Endothelial cell (in vitro differentiated cells): ENCODE results near the gene NPDC1. TPM values are rescaled to one million over a fixed set of nuclear protein-coding genes. Genes with fewer than 3 reads are reported as not detected.

Experiments used
- DNase-seq: peaks from one replicate; pipeline ENCODE4 v3.0.0; 2021; ENCODE audit warnings: low spot score
- H3K27ac Mint-ChIP-seq: one replicate; pipeline ENCODE4 v1.8.0; 2021; ENCODE audit warnings: mixed read lengths, inconsistent platforms; ENCODE audit not compliant: unreplicated experiment
- H3K27me3 Mint-ChIP-seq: one replicate; pipeline ENCODE4 v1.8.0; 2021; ENCODE audit warnings: mild to moderate bottlenecking, moderate library complexity, mixed read lengths, inconsistent platforms; ENCODE audit not compliant: unreplicated experiment
- H3K36me3 Mint-ChIP-seq: one replicate; pipeline ENCODE4 v1.8.0; 2021; ENCODE audit warnings: mild to moderate bottlenecking, low read depth, mixed read lengths, inconsistent platforms; ENCODE audit not compliant: unreplicated experiment
- H3K4me1 Mint-ChIP-seq: one replicate; pipeline ENCODE4 v1.8.0; 2021; ENCODE audit warnings: mild to moderate bottlenecking, mixed read lengths, inconsistent platforms; ENCODE audit not compliant: unreplicated experiment
- H3K4me3 Mint-ChIP-seq: one replicate; pipeline ENCODE4 v1.8.0; 2021; ENCODE audit warnings: mild to moderate bottlenecking, mixed read lengths, inconsistent platforms; ENCODE audit not compliant: unreplicated experiment
- H3K9me3 Mint-ChIP-seq: one replicate; pipeline ENCODE4 v1.8.0; 2021; ENCODE audit warnings: mixed read lengths, inconsistent platforms; ENCODE audit not compliant: unreplicated experiment
- total RNA-seq: library from RNA; stranded (reverse); fragmentation: NEBNext Ultra II Directional; extraction: Animal tissue kit (Norgen Biotek cat#: 25700); gene quantifications from one replicate; pipeline ENCODE4 v1.2.1, GENCODE V29; 2021; ENCODE audit not compliant: unreplicated experiment
- TF ChIP-seq, protein P1 (sequence below): fragments of 200-600 bp; sonication (generic); IDR thresholded peaks from one replicate; pipeline ENCODE4 v1.5.0; 2021; ENCODE audit warnings: antibody characterized with exemption; ENCODE audit not compliant: unreplicated experiment

The NPDC1 gene
- total RNA-seq, 1 donor from 2014 or later = 116 TPM

DNA sequence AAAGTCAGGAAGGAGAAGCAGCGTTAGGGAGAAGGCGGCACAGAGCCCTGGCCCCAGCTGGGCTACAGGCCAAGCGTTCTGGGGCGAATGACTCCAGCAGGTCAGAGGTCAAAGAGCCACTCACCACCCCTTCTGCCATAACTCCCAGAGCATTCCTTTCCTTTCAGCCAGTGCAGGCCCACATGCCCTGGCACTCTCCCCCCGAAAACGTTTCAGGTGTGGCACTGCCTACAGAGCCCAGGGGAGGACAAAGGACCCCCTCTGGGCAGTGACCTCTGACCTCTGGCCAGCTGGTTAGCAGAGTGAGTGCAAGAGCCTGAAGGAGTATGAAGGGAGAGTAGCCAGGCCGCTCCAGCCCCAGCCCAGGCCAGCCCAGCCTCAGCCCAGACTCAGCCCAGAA lies 22.8 kb downstream of the NPDC1 start:
- no peaks in the 10 kb centered on the region for H3K36me3 Mint-ChIP-seq
- no peaks in the 10 kb centered on the region for H3K9me3 Mint-ChIP-seq
- TF ChIP-seq, protein P1, sequence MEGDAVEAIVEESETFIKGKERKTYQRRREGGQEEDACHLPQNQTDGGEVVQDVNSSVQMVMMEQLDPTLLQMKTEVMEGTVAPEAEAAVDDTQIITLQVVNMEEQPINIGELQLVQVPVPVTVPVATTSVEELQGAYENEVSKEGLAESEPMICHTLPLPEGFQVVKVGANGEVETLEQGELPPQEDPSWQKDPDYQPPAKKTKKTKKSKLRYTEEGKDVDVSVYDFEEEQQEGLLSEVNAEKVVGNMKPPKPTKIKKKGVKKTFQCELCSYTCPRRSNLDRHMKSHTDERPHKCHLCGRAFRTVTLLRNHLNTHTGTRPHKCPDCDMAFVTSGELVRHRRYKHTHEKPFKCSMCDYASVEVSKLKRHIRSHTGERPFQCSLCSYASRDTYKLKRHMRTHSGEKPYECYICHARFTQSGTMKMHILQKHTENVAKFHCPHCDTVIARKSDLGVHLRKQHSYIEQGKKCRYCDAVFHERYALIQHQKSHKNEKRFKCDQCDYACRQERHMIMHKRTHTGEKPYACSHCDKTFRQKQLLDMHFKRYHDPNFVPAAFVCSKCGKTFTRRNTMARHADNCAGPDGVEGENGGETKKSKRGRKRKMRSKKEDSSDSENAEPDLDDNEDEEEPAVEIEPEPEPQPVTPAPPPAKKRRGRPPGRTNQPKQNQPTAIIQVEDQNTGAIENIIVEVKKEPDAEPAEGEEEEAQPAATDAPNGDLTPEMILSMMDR = no peak
- H3K27me3 Mint-ChIP-seq = peaks cover 12% of the 10 kb centered on the region
- no peak overlapping the region for H3K27ac Mint-ChIP-seq
- DNase-seq = no peak
- H3K4me3 Mint-ChIP-seq = no peak overlapping the region
- no peaks in the 10 kb centered on the region for H3K4me1 Mint-ChIP-seq

DNA sequence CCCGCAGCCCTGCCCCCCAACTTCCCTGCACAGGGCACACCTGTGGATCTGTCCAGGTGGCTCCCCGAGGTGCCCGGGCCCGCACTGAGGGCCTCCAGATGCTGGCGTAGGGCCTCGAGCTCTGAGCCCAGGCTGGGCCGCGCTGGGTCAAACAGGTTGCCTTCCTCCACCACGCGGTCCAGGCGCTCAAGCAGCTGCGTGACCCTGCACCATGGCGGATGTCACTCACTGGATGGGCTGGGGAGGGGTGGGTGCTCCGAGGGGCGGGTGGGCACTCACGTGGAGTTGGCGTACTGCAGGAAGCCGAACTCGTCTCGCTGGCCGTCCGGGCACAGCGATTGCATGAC lies 23.3 kb downstream of the NPDC1 start:
- DNase-seq = no peak
- H3K27me3 Mint-ChIP-seq = peaks cover 12% of the 10 kb centered on the region
- H3K9me3 Mint-ChIP-seq = no peaks in the 10 kb centered on the region
- TF ChIP-seq, protein P1 = no peak
- no peaks in the 10 kb centered on the region for H3K4me1 Mint-ChIP-seq
- no peak overlapping the region for H3K4me3 Mint-ChIP-seq
- no peak overlapping the region for H3K27ac Mint-ChIP-seq
- no peaks in the 10 kb centered on the region for H3K36me3 Mint-ChIP-seq

DNA sequence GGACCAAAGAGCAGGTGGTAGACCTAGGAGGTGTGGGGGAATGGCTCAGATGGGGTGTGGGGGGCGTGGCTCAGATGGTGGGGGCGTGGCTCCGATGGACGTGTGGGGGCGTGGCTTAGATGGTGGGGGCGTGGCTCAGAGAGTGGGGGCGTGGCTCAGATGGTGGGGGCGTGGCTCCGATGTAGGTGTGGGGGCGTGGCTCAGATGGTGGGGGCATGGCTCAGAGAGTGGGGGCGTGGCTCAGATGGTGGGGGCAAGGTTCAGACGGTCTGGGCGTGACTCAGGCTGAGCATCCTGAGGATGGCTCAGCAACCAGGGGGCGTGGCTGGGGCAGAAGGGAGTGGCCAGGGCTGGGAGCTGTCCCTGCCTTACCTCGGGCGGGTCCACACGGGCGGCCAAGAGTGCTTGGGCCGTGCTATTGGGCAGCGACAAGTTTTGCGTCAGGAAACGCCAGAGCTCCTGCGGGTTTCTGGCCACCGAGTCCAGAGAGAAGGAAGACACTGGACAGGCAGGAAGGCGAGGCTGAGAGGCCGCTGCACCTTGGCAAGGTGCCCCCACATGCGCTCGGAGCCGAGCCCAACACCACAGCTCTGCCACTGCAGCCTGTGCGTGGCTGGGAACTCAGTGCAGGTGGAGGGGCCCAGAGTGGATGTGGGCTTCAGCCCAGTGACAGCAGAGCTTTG lies 23.9 kb downstream of the NPDC1 start:
- TF ChIP-seq, protein P1 = no peak
- H3K4me1 Mint-ChIP-seq = no peaks in the 10 kb centered on the region
- H3K9me3 Mint-ChIP-seq = no peaks in the 10 kb centered on the region
- no peak overlapping the region for H3K27ac Mint-ChIP-seq
- peaks cover 9% of the 10 kb centered on the region for H3K27me3 Mint-ChIP-seq
- DNase-seq = no peak
- no peaks in the 10 kb centered on the region for H3K36me3 Mint-ChIP-seq
- no peak overlapping the region for H3K4me3 Mint-ChIP-seq

DNA sequence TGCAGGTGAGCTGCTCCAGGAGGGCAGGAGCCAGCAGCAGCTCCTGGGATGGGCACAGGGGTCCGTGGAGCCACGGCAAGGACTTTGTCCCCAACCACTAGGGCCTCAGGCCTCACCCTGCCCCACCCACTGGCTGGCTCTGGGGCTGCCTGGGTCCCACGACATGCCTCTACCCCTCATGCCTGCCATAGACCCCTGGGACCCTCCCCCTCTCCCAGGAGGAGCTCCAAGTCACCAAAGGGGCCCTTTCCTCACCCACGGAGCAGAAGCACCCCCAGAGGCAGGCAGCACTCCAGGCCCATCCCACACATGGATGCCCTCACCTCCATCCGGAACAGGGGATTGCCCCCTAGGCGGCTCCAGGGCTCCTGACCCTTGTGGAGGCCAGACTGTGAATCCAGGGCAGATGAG lies 24.4 kb downstream of the NPDC1 start:
- no peaks in the 10 kb centered on the region for H3K9me3 Mint-ChIP-seq
- no peak overlapping the region for H3K4me3 Mint-ChIP-seq
- no peak for DNase-seq

More for the DNA sequence above, 24.4 kb downstream of the NPDC1 start:
- Mint-ChIP-seq H3K27ac (no peak overlapping the region), H3K4me1 (no peaks in the 10 kb centered on the region), H3K36me3 (no peaks in the 10 kb centered on the region), H3K27me3 (peaks cover 6% of the 10 kb centered on the region)
- TF ChIP-seq, protein P1 = no peak
